Natural killer cell (primary cell): ENCODE results near the gene SLC39A7. TPM values are rescaled to one million over a fixed set of nuclear protein-coding genes. Genes with fewer than 3 reads are reported as not detected.
A peak's percentile ranks its signal among the peaks of the same experiment; 100 is the strongest.

Experiments used
- ATAC-seq, 3 donors: fragments of 150-1000 bp in 2 of 3; fragments of 200-7000 bp in 1 of 3; cut with Tn5 transposase; 1 replicate in 1 of 3; 2 replicates in 2 of 3; pipeline ENCODE4 v1.10.0; 2021; ENCODE audit warnings: mild to moderate bottlenecking in 2 of 3, moderate library complexity in 2 of 3
- DNase-seq, 2 donors: peaks; one replicate each; pipeline versions ENCODE4 v3.0.0 to v3.0.0-alpha.2; 2013 to 2021; ENCODE audit warnings: mixed read lengths in 1 of 2
- H3K27ac ChIP-seq: one replicate; pipeline ENCODE4 v1.5.1; 2013; ENCODE audit warnings: mild to moderate bottlenecking, low read length
- H3K27me3 ChIP-seq: one replicate; pipeline ENCODE4 v1.6.1; 2013; ENCODE audit warnings: low read length; ENCODE audit not compliant: control insufficient read depth, insufficient read depth
- H3K36me3 ChIP-seq: one replicate; pipeline ENCODE4 v1.6.1; 2013; ENCODE audit warnings: low read length; ENCODE audit not compliant: control insufficient read depth, insufficient read depth
- H3K4me1 ChIP-seq: one replicate; pipeline ENCODE4 v1.6.1; 2013; ENCODE audit warnings: low read length; ENCODE audit not compliant: control insufficient read depth, insufficient read depth
- H3K4me3 ChIP-seq: one replicate; pipeline ENCODE4 v1.5.1; 2013; ENCODE audit warnings: low read length
- H3K9me3 ChIP-seq: one replicate; pipeline ENCODE4 v1.6.1; 2013; ENCODE audit warnings: low read length; ENCODE audit not compliant: control insufficient read depth, insufficient read depth
- H3K27ac Mint-ChIP-seq, 2 donors: one replicate each; pipeline ENCODE4 v1.8.0; 2022; ENCODE audit warnings: mild to moderate bottlenecking in 2 of 2, mixed read lengths in 2 of 2, moderate library complexity in 1 of 2
- H3K27me3 Mint-ChIP-seq, 2 donors: one replicate each; pipeline ENCODE4 v1.8.0; 2022; ENCODE audit warnings: low read depth in 2 of 2, mixed read lengths in 2 of 2
- H3K36me3 Mint-ChIP-seq: one replicate; pipeline ENCODE4 v1.8.0; 2022; ENCODE audit warnings: mixed read lengths
- H3K4me1 Mint-ChIP-seq, 2 donors: one replicate each; pipeline ENCODE4 v1.8.0; 2022; ENCODE audit warnings: mixed read lengths in 2 of 2
- H3K4me3 Mint-ChIP-seq: one replicate; pipeline ENCODE4 v1.8.0; 2022; ENCODE audit warnings: mild to moderate bottlenecking, moderate library complexity, mixed read lengths
- H3K9me3 Mint-ChIP-seq, 2 donors: one replicate each; pipeline ENCODE4 v1.8.0; 2022; ENCODE audit warnings: mixed read lengths in 2 of 2
- WGBS: methylation state at CpG from one replicate; pipeline ENCODE4 v1.1.7; 2013; ENCODE audit warnings: missing lambda C conversion rate; ENCODE audit not compliant: insufficient coverage; 5-methylcytosine and 5-hydroxymethylcytosine counted together
- intact Hi-C: fragments of 100-400 bp; cut with micrococcal nuclease; formaldehyde crosslinking; loops from one replicate; pipeline ENCODE4 v1.14.2; 2022
- total RNA-seq, 4 donors: library from RNA; stranded (reverse); fragments of 120-200 nt in 1 of 4; gene quantifications; one replicate each; pipeline versions ENCODE4 v1.2.3 to v1.2.4, GENCODE V29; 2013 to 2022
- TF ChIP-seq, protein P1 (sequence below): fragments of 200-600 bp; IDR thresholded peaks from one replicate; pipeline ENCODE4 v1.8.0; 2022; ENCODE audit warnings: antibody characterized with exemption

Gene SLC39A7
- total RNA-seq, 3 donors from 2014 or later (not counting 1 experiment from before 2014, with no cell fraction given), result 38.9 to 45.7 (median 45.6) TPM

DNA sequence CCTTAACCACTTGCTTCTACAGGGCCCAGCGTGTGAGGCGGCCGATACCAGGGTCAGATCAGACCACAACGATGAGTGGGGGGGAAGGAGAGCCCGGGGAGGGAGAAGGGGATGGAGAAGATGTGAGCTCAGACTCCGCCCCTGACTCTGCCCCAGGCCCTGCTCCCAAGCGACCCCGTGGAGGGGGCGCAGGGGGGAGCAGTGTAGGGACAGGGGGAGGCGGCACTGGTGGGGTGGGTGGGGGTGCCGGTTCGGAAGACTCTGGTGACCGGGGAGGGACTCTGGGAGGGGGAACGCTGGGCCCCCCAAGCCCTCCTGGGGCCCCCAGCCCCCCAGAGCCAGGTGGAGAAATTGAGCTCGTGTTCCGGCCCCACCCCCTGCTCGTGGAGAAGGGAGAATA lies 10.5 kb downstream of the SLC39A7 start:
- no peaks in the 10 kb centered on the region for H3K9me3 Mint-ChIP-seq
- H3K27ac Mint-ChIP-seq, result no peak overlapping the region
- no peak overlapping the region for H3K4me3 ChIP-seq
- intact Hi-C loops, result no loop called here
- no peak overlapping the region for H3K4me3 Mint-ChIP-seq
- no peaks in the 10 kb centered on the region for H3K36me3 ChIP-seq
- no peak for DNase-seq
- TF ChIP-seq, protein P1, sequence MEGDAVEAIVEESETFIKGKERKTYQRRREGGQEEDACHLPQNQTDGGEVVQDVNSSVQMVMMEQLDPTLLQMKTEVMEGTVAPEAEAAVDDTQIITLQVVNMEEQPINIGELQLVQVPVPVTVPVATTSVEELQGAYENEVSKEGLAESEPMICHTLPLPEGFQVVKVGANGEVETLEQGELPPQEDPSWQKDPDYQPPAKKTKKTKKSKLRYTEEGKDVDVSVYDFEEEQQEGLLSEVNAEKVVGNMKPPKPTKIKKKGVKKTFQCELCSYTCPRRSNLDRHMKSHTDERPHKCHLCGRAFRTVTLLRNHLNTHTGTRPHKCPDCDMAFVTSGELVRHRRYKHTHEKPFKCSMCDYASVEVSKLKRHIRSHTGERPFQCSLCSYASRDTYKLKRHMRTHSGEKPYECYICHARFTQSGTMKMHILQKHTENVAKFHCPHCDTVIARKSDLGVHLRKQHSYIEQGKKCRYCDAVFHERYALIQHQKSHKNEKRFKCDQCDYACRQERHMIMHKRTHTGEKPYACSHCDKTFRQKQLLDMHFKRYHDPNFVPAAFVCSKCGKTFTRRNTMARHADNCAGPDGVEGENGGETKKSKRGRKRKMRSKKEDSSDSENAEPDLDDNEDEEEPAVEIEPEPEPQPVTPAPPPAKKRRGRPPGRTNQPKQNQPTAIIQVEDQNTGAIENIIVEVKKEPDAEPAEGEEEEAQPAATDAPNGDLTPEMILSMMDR, result no peak
- peaks cover 24 to 44% of the 10 kb centered on the region in 2 donors for H3K4me1 Mint-ChIP-seq
- no peak for ATAC-seq
- H3K27ac ChIP-seq, result no peak overlapping the region
- peaks cover 26% of the 10 kb centered on the region for H3K4me1 ChIP-seq
- WGBS, result 95% methylated on average over 16 of the region's 17 CpGs
- H3K27me3 Mint-ChIP-seq, result peaks cover 26 to 29% of the 10 kb centered on the region in 2 donors
- no peaks in the 10 kb centered on the region for H3K36me3 Mint-ChIP-seq
- H3K9me3 ChIP-seq, result no peaks in the 10 kb centered on the region
- H3K27me3 ChIP-seq, result peaks cover 17% of the 10 kb centered on the region

DNA sequence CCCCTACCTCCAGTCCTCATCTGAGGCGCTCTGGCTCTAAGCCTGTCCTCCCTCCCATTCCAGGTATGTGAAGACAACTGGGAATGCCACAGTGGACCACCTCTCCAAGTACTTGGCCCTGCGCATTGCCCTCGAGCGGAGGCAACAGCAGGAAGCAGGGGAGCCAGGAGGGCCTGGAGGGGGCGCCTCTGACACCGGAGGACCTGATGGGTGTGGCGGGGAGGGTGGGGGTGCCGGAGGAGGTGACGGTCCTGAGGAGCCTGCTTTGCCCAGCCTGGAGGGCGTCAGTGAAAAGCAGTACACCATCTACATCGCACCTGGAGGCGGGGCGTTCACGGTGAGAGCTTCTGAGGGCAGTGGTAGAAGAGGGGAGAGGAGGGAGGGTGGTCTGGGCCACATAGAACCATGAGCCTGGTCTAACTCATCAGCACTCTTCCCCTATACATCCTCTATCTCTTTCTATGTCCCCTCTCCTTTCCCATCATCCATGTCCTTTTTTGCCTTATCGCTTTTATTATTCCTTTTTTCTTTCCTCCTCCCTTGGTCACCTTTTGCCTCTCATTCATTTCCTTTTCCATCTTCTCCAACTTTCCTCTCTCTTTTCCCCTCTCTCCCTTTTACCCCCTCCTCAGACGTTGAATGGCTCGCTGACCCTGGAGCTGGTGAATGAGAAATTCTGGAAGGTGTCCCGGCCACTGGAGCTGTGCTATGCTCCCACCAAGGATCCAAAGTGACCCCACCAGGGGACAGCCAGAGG lies 11.2 kb downstream of the SLC39A7 start:
- Mint-ChIP-seq H3K27me3 (peaks cover 26 to 29% of the 10 kb centered on the region in 2 donors), H3K36me3 (no peaks in the 10 kb centered on the region), H3K4me1 (peaks cover 24 to 44% of the 10 kb centered on the region in 2 donors), H3K27ac (no peak overlapping the region), H3K9me3 (no peaks in the 10 kb centered on the region), H3K4me3 (peak overlapping the region; percentile 41)
- Histone ChIP-seq H3K27ac (no peak overlapping the region), H3K9me3 (no peaks in the 10 kb centered on the region), H3K4me1 (peaks cover 26% of the 10 kb centered on the region), H3K4me3 (no peak overlapping the region), H3K36me3 (no peaks in the 10 kb centered on the region), H3K27me3 (peaks cover 17% of the 10 kb centered on the region)
- no peak for DNase-seq
- TF ChIP-seq, protein P1, result no peak
- no peak for ATAC-seq
- WGBS, result 92% methylated on average over 17 of the region's 18 CpGs
- intact Hi-C loops, result no loop called here

DNA sequence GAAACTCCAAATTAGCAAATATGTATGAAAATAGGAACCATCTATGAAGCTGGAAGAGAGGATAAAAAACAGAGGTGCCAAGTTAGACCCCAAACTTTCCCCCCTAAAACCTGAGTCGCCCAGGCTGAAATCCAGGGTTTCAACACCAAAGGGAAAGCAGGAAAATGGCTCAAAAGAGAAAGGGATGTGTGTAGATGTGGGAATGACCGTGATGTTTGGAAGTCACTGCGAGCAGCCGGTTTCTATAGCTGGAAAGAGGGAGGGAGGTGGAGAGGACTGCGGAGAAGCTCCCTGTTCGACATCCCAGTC lies 12.1 kb downstream of the SLC39A7 start:
- 7% methylated on average over 5 of the region's 6 CpGs for WGBS
- no peak for DNase-seq
- intact Hi-C loops, result no loop called here
- H3K36me3 Mint-ChIP-seq, result no peaks in the 10 kb centered on the region
- H3K4me1 ChIP-seq, result peaks cover 19% of the 10 kb centered on the region
- H3K27me3 ChIP-seq, result peaks cover 17% of the 10 kb centered on the region
- H3K27ac Mint-ChIP-seq, result no peak overlapping the region
- H3K27me3 Mint-ChIP-seq, result peaks cover 29 to 36% of the 10 kb centered on the region in 2 donors
- H3K4me3 ChIP-seq, result no peak overlapping the region
- peaks cover 24 to 41% of the 10 kb centered on the region in 2 donors for H3K4me1 Mint-ChIP-seq
- H3K27ac ChIP-seq, result no peak overlapping the region
- no peaks in the 10 kb centered on the region for H3K36me3 ChIP-seq
- no peak for ATAC-seq
- H3K9me3 ChIP-seq, result no peaks in the 10 kb centered on the region
- no peaks in the 10 kb centered on the region for H3K9me3 Mint-ChIP-seq
- TF ChIP-seq, protein P1, result no peak
- peak overlapping the region; percentile 18 for H3K4me3 Mint-ChIP-seq
